Body of pancreas (tissue), 4 donors: ENCODE data around the gene SMAGP. TPM values are rescaled to one million over a fixed set of nuclear protein-coding genes. Genes with fewer than 3 reads are reported as not detected.
"Not testable (repeated sequence)": the region's sequence is repeated elsewhere in the genome, so short reads cannot be mapped to it uniquely, and the experiment has no call there.

ENCODE experiments used
- ATAC-seq: fragments of 150-250 bp; one replicate; pipeline ENCODE4 v1.9.1; 2016
- DNase-seq, 4 donors: peaks; one replicate each; pipeline ENCODE4 v3.0.0-alpha.2; 2019
- H3K27ac ChIP-seq, 4 donors: fragments of 200-600 bp; sonication (generic); 1 replicate in 3 of 4; 2 replicates in 1 of 4; pipeline versions ENCODE4 v1.5.1 to v1.6.1; 2016 to 2019; ENCODE audit warnings: mild to moderate bottlenecking in 1 of 4, mixed read lengths in 1 of 4, moderate library complexity in 1 of 4
- H3K27me3 ChIP-seq, 2 donors: fragments of 200-600 bp; sonication (generic); one replicate each; pipeline ENCODE4 v1.6.0; 2016; ENCODE audit warnings: mild to moderate bottlenecking in 1 of 2
- H3K36me3 ChIP-seq, 2 donors: fragments of 200-600 bp; sonication (generic); replicated peaks in 1 of 2; 2 replicates each; pipeline ENCODE4 v1.5.1; 2016; ENCODE audit warnings: low read depth in 2 of 2; ENCODE audit not compliant: insufficient read depth in 1 of 2
- H3K4me1 ChIP-seq: fragments of 200-600 bp; sonication (generic); one replicate; pipeline ENCODE4 v1.6.0; 2016
- H3K4me3 ChIP-seq, 2 donors: fragments of 200-600 bp; sonication (generic); 1 replicate in 1 of 2; 2 replicates in 1 of 2; pipeline ENCODE4 v1.5.1; 2016 to 2019
- H3K9me3 ChIP-seq, 3 donors: fragments of 200-600 bp; sonication (generic); 1 replicate in 2 of 3; 2 replicates in 1 of 3; pipeline ENCODE4 v1.5.1; 2016
- POLR2A ChIP-seq, 3 donors: fragments of 450-650 bp; IDR thresholded peaks; one replicate each; pipeline ENCODE4 v1.6.1; 2016; ENCODE audit warnings: antibody characterized with exemption in 3 of 3, mild to moderate bottlenecking in 2 of 3
- WGBS, 2 donors: methylation state at CpG; one replicate each; pipeline ENCODE4 v1.1.5; 2017; 5-methylcytosine and 5-hydroxymethylcytosine counted together
- intact Hi-C: fragments of 100-400 bp; cut with DNase I; formaldehyde crosslinking; loops from one replicate; pipeline ENCODE4 v1.15.1; 2023
- total RNA-seq, 2 donors: library from RNA; depleted of rRNA; stranded (reverse); fragments of >200 nt; gene quantifications; one replicate each; pipeline ENCODE4 v1.1.0, GENCODE V29; 2016
- TF ChIP-seq, protein P1 (sequence below), 7 experiments: fragments of 450-650 bp in 4 of 7; fragments of 200-600 bp in 3 of 7; sonication (generic) in 3 of 7; IDR thresholded peaks; one replicate each; pipeline ENCODE4 v1.5.1; 2016 to 2019; ENCODE audit warnings: antibody characterized with exemption in 7 of 7

Gene SMAGP
- total RNA-seq, 2 donors from 2014 or later = 7.0 to 8.6 TPM

DNA sequence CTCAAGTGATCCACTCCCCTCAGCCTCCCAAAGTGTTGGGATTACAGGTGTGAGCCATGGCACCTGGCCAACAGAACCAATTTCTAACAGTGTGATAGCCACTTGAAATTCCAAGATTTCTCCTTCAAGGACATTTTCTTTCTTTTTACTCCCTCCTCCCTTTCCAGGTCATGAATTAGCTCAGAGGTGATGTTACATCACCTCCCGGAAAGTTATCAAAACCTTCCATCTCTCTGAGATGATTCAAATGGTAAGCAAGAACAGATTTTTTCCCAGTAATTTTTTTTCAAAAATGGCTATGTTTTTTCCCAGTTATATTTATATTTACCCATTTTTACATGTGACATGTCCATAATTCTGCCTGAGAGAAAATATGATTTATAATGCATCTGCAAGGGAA lies 15.6 kb upstream of the SMAGP start:
- no peak for DNase-seq
- WGBS, 2 donors = 68 to 77% methylated on average over 1 of the region's 1 CpG
- H3K4me3 ChIP-seq = no peak overlapping the region
- TF ChIP-seq, protein P1, sequence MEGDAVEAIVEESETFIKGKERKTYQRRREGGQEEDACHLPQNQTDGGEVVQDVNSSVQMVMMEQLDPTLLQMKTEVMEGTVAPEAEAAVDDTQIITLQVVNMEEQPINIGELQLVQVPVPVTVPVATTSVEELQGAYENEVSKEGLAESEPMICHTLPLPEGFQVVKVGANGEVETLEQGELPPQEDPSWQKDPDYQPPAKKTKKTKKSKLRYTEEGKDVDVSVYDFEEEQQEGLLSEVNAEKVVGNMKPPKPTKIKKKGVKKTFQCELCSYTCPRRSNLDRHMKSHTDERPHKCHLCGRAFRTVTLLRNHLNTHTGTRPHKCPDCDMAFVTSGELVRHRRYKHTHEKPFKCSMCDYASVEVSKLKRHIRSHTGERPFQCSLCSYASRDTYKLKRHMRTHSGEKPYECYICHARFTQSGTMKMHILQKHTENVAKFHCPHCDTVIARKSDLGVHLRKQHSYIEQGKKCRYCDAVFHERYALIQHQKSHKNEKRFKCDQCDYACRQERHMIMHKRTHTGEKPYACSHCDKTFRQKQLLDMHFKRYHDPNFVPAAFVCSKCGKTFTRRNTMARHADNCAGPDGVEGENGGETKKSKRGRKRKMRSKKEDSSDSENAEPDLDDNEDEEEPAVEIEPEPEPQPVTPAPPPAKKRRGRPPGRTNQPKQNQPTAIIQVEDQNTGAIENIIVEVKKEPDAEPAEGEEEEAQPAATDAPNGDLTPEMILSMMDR (IDR thresholded peaks at IDR 0.05) = no peak
- no peak for TF ChIP-seq POLR2A (IDR thresholded peaks at IDR 0.05)
- intact Hi-C loops = no loop called here
- no peaks in the 10 kb centered on the region for H3K4me1 ChIP-seq
- ATAC-seq = no peak
- no peaks in the 10 kb centered on the region for H3K36me3 ChIP-seq
- no peaks in the 10 kb centered on the region for H3K9me3 ChIP-seq
- no peak overlapping the region for H3K27ac ChIP-seq
- H3K27me3 ChIP-seq = no peaks in the 10 kb centered on the region

GRCh38 chr12:51281202-51281924 lies 11.1 kb upstream of the SMAGP start:
- Histone ChIP-seq H3K36me3 (no peaks in the 10 kb centered on the region), H3K27me3 (no peaks in the 10 kb centered on the region), H3K4me1 (no peaks in the 10 kb centered on the region), H3K27ac (no peak overlapping the region), H3K4me3 (no peak overlapping the region), H3K9me3 (no peaks in the 10 kb centered on the region)
- intact Hi-C loops = no loop called here
- DNase-seq (no peak), ATAC-seq (no peak)
- WGBS, 2 donors = 84 to 85% methylated on average over 4 of the region's 4 CpGs
- no peak for TF ChIP-seq POLR2A (IDR thresholded peaks at IDR 0.05)
- TF ChIP-seq, protein P1 (IDR thresholded peaks at IDR 0.05) = no peak

DNA sequence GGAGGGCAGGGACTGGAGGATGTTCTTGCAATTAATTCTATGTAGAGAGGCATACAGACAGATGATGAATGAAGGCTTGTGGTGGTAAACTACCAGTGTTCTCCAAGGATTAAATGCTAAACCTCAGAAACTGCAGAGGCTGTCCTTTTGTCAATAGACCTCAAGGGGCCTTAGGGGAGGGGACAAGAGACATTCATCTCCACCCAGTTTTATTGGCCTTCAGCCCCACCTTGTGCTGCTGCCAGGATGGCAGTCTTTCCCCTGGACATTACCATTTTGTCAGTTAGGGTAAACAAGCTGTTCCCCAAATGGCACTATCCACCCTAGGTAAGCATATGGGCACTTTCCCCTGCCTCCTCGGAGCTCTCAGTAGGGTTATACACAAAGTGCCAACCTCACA lies 4.9 kb upstream of the SMAGP start:
- no peak for DNase-seq
- WGBS, 2 donors = 52 to 75% methylated on average over 1 of the region's 1 CpG
- H3K27me3 ChIP-seq = no peaks in the 10 kb centered on the region
- TF ChIP-seq, protein P1 (IDR thresholded peaks at IDR 0.05) = no peak
- TF ChIP-seq POLR2A (IDR thresholded peaks at IDR 0.05) = no peak
- no peaks in the 10 kb centered on the region for H3K9me3 ChIP-seq
- H3K27ac ChIP-seq = no peak overlapping the region
- no peak for ATAC-seq
- peaks cover 11% of the 10 kb centered on the region for H3K4me1 ChIP-seq
- intact Hi-C loops = no loop called here
- no peak overlapping the region for H3K4me3 ChIP-seq
- no peaks in the 10 kb centered on the region for H3K36me3 ChIP-seq

GRCh38 chr12:51272810-51273209 lies 2.6 kb upstream of the SMAGP start:
- ATAC-seq, H3K36me3 ChIP-seq, H3K27me3 ChIP-seq, H3K27ac ChIP-seq, DNase-seq, H3K9me3 ChIP-seq, H3K4me3 ChIP-seq: not testable (repeated sequence)
- intact Hi-C loops = loop anchor here (5.0 kb wide), 1 partner anchor 74 kb away; the partner anchor contains the start of gene CELA1
- WGBS, 2 donors = 86 to 99% methylated on average over 5 to 7 of the region's 7 CpGs
- H3K4me1 ChIP-seq = peaks cover 22% of the 10 kb centered on the region

DNA sequence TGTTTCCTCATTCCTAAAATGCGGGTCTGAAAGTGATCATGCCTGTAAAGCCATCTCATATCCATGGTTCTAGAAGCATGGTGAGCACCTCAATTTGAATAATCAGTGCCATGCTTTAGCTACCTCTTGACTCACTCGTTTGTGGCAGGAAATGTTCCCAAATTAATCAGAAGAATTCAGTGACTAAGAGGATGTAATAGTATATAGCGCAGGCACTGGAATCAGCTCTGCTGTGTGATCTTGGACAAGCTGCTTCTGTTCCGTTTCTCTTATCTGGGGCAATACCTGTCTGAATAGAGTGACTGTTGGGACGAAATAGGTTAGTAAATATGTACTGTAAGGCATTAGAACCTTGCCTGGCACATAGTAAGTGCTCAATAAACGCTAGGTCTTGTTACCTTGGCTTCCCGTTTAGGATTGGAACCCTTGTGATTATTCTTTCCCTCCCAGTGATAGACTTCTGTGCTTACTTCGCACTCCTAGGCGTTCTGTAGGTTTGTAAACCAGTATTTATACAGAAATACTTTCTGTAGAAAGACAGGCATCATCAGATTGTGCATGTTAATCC lies 820 bp upstream of the SMAGP start:
- TF ChIP-seq, protein P1 (IDR thresholded peaks at IDR 0.05) = no peak
- peak in 2 of 3 donors; percentile 37 to 38 for TF ChIP-seq POLR2A (IDR thresholded peaks at IDR 0.05)
- Histone ChIP-seq H3K27me3 (no peaks in the 10 kb centered on the region), H3K36me3 (no peaks in the 10 kb centered on the region), H3K27ac (peak overlapping the region in 3 of 4 donors; percentile 81 to 83 (median 82)), H3K4me1 (peaks cover 22% of the 10 kb centered on the region), H3K9me3 (no peaks in the 10 kb centered on the region), H3K4me3 (peak overlapping the region in 1 of 2 donors; percentile 77)
- intact Hi-C loops = loop anchor here (5.0 kb wide), 1 partner anchor 76 kb away; the partner anchor contains the start of gene CELA1
- DNase-seq = peak in 3 of 4 donors; percentile 11 to 42 (median 17)
- 31 to 32% methylated on average over 9 of the region's 9 CpGs for WGBS, 2 donors
- peak; percentile 57 for ATAC-seq
